Gastrocnemius medialis (tissue), 4 donors: Measurements from ENCODE around the gene NCK1.

ENCODE experiments used
- POLR2A ChIP-seq, 2 donors: fragments of 450-650 bp; IDR thresholded peaks; one replicate each; pipeline ENCODE4 v1.6.1; 2017; ENCODE audit warnings: antibody characterized with exemption in 2 of 2, mild to moderate bottlenecking in 2 of 2, moderate library complexity in 2 of 2
- TF ChIP-seq, protein P1 (sequence below), 5 experiments: fragments of 450-650 bp in 3 of 5; fragments of 200-600 bp in 2 of 5; sonication (generic) in 2 of 5; IDR thresholded peaks in 4 of 5; conservative IDR thresholded peaks in 1 of 5; 1 replicate in 4 of 5; 2 replicates in 1 of 5; pipeline ENCODE4 v1.5.1; 2016 to 2019; ENCODE audit warnings: antibody characterized with exemption in 5 of 5, mild to moderate bottlenecking in 3 of 5, moderate library complexity in 3 of 5

GRCh38 chr3:136952292-136952691, 90.3 kb downstream of the NCK1 start:
- TF ChIP-seq, protein P1, sequence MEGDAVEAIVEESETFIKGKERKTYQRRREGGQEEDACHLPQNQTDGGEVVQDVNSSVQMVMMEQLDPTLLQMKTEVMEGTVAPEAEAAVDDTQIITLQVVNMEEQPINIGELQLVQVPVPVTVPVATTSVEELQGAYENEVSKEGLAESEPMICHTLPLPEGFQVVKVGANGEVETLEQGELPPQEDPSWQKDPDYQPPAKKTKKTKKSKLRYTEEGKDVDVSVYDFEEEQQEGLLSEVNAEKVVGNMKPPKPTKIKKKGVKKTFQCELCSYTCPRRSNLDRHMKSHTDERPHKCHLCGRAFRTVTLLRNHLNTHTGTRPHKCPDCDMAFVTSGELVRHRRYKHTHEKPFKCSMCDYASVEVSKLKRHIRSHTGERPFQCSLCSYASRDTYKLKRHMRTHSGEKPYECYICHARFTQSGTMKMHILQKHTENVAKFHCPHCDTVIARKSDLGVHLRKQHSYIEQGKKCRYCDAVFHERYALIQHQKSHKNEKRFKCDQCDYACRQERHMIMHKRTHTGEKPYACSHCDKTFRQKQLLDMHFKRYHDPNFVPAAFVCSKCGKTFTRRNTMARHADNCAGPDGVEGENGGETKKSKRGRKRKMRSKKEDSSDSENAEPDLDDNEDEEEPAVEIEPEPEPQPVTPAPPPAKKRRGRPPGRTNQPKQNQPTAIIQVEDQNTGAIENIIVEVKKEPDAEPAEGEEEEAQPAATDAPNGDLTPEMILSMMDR (IDR thresholded peaks at IDR 0.05 in 4 of 5, conservative IDR thresholded peaks at IDR 0.05 in 1 of 5), result no peak
- no peak for TF ChIP-seq POLR2A (IDR thresholded peaks at IDR 0.05)
